K562 (cell line): Measurements from ENCODE around the gene ZNF778. TPM values are rescaled to one million over a fixed set of nuclear protein-coding genes. Genes with fewer than 3 reads are reported as not detected.

Experiments
- ATF4 ChIP-seq: fragments of 450-650 bp; formaldehyde crosslinking; IDR thresholded peaks from 2 replicates; pipeline ENCODE4 v1.4.0; 2022; ENCODE audit warnings: mild to moderate bottlenecking, moderate library complexity
- CREB3 ChIP-seq: fragments of 450-650 bp; conservative IDR thresholded peaks from 2 replicates; pipeline ENCODE4 v1.6.1; 2016; ENCODE audit warnings: missing genetic modification characterization, low read depth, mild to moderate bottlenecking, missing compliant biosample characterization, moderate library complexity
- E4F1 ChIP-seq: fragments of 250-450 bp; sonication (Bioruptor Pico); IDR thresholded peaks from 2 replicates; pipeline ENCODE4 v1.5.0; 2021; ENCODE audit warnings: mild to moderate bottlenecking, borderline replicate concordance
- GTF2E2 ChIP-seq: fragments of 200-800 bp; sonication (Bioruptor generic); IDR thresholded peaks from 2 replicates; pipeline ENCODE4 v1.6.1; 2016; ENCODE audit warnings: missing genetic modification characterization, missing compliant biosample characterization
- RAD21 ChIP-seq, 2 experiments: fragments of 250-450 bp in 1 of 2; fragments of 450-650 bp in 1 of 2; sonication (Bioruptor Pico) in 1 of 2; formaldehyde crosslinking in 1 of 2; IDR thresholded peaks in 1 of 2; conservative IDR thresholded peaks in 1 of 2; 2 replicates each; pipeline versions ENCODE4 v1.4.0 to v1.8.0; 2020 to 2022; ENCODE audit warnings: mild to moderate bottlenecking in 2 of 2, moderate library complexity in 1 of 2
- RBFOX2 ChIP-seq: fragments of 200-400 bp; formaldehyde crosslinking; IDR thresholded peaks from 2 replicates; pipeline ENCODE4 v1.6.1; 2017; ENCODE audit warnings: low read depth, mild to moderate bottlenecking, low read length, moderate library complexity
- SFPQ ChIP-seq: fragments of 200-400 bp; formaldehyde crosslinking; IDR thresholded peaks from 2 replicates; pipeline ENCODE4 v1.6.1; 2017; ENCODE audit warnings: mild to moderate bottlenecking, low read depth, low read length, moderate library complexity
- SIRT6 ChIP-seq: IDR thresholded peaks from one replicate; pipeline ENCODE4 v1.6.1; 2012; ENCODE audit warnings: low read depth, mild to moderate bottlenecking, control low read depth, inconsistent platforms, low read length, moderate library complexity
- TAF15 ChIP-seq: fragments of 200-400 bp; formaldehyde crosslinking; IDR thresholded peaks from 2 replicates; pipeline ENCODE4 v1.6.1; 2017; ENCODE audit warnings: mild to moderate bottlenecking, low read depth, low read length, moderate library complexity
- ZBTB11 ChIP-seq, 3 experiments: fragments of 200-800 bp in 1 of 3; fragments of 250-450 bp in 1 of 3; fragments of 450-650 bp in 1 of 3; sonication (Bioruptor Pico) in 1 of 3; sonication (Bioruptor generic) in 1 of 3; formaldehyde crosslinking in 1 of 3; IDR thresholded peaks; 2 replicates each; pipeline versions ENCODE4 v1.6.1 to v1.8.0; 2016 to 2022; ENCODE audit warnings: mild to moderate bottlenecking in 2 of 3, missing genetic modification characterization in 2 of 3, missing compliant biosample characterization in 1 of 3, moderate library complexity in 1 of 3
- ZBTB9 ChIP-seq: fragments of 450-650 bp; formaldehyde crosslinking; IDR thresholded peaks from 2 replicates; pipeline ENCODE4 v1.4.0; 2020; ENCODE audit warnings: mild to moderate bottlenecking, moderate library complexity
- ZSCAN29 ChIP-seq: fragments of 450-650 bp; IDR thresholded peaks from 2 replicates; pipeline ENCODE4 v1.6.1; 2017
- ZZZ3 ChIP-seq: fragments of 450-650 bp; IDR thresholded peaks from 2 replicates; pipeline ENCODE4 v1.6.1; 2016; ENCODE audit warnings: antibody characterized with exemption, mild to moderate bottlenecking, moderate library complexity
- polyA plus RNA-seq, 8 experiments: library from polyadenylated mRNA; depleted of rRNA in 4 of 8; stranded (reverse) in 5 of 8; unstranded in 3 of 8; fragments of >200 nt; fragmentation: Nextera tagmentation in 2 of 8; fragmentation: Illumina TruSeq in 1 of 8; extraction: Ambion mirVana in 2 of 8; extraction: Trizol in 1 of 8; gene quantifications; 2 replicates each; pipeline versions ENCODE4 v1.2.1 to v1.2.3, GENCODE V29; 2011 to 2014; ENCODE audit warnings: inconsistent platforms in 1 of 8, missing spikeins in 1 of 8
- total RNA-seq, 7 experiments: library from RNA; depleted of rRNA in 6 of 7; stranded (reverse); fragments of >200 nt in 6 of 7; fragmentation: Illumina TruSeq in 2 of 7; extraction: Trizol in 2 of 7; gene quantifications; 2 replicates each; pipeline versions ENCODE4 v1.2.1 to v1.2.3, GENCODE V29; 2011 to 2021; ENCODE audit warnings: low replicate concordance in 1 of 7

Gene ZNF778
- total and polyA plus RNA-seq, 9 of the 15 experiments (the other 6 are each of a cell fraction or from before 2014, with no cell fraction given): 0.70 to 60.6 (median 7.5) TPM

GRCh38 chr16:89241187-89242007, 23.9 kb downstream of the ZNF778 start (continued):
- TF ChIP-seq ZBTB11 (CRISPR knock-in tag; IDR thresholded peaks at IDR 0.05) (peak; percentile 85 to 99 (median 96); a peak in 5 of 6 replicates), SFPQ (no peak), SIRT6 (no peak), RAD21 (CRISPR knock-in tag; conservative IDR thresholded peaks at IDR 0.05 in 1 of 2, IDR thresholded peaks at IDR 0.05 in 1 of 2) (peak in 1 of 2 experiments; percentile 3; a peak in 1 of 4 replicates), ATF4 (CRISPR knock-in tag) (peak; percentile 77; the same call in 1 of the 2 replicates), GTF2E2 (tag) (peak; percentile 81), TAF15 (no peak), RBFOX2 (peak; percentile 94), E4F1 (CRISPR knock-in tag) (no peak), CREB3 (tag) (no peak), ZZZ3 (no peak), ZSCAN29 (0 out of 2 replicates have a peak, but pooled peaks have one; percentile 43), ZBTB9 (CRISPR knock-in tag) (peak; percentile 82; the same call in 1 of the 2 replicates)
